ENCODE measurements around the gene NAV3.
A peak's percentile ranks its signal among the peaks of the same experiment; 100 is the strongest.

NAV3 gene

GRCh38 chr12:77845831-77846230 lies 15.1 kb downstream of the NAV3 start:
- no peak for DNase-seq

GRCh38 chr12:77847060-77847541 lies 16.4 kb downstream of the NAV3 start:
- DNase-seq, result no peak

- DNase-seq, result no peak
Measured at GRCh38 chr12:77847680-77848431, 17.2 kb downstream of the NAV3 start.

- DNase-seq, result no peak
Measured at GRCh38 chr12:77850129-77850528, 19.4 kb downstream of the NAV3 start.

- DNase-seq, result no peak
Measured at GRCh38 chr12:77850698-77851097, 20.0 kb downstream of the NAV3 start.

- DNase-seq, result no peak
Measured at GRCh38 chr12:77855548-77855947, 24.9 kb downstream of the NAV3 start.

GRCh38 chr12:77861317-77861716 lies 30.6 kb downstream of the NAV3 start:
- DNase-seq, result no peak

GRCh38 chr12:77865178-77865577 lies 34.5 kb downstream of the NAV3 start:
- DNase-seq, result no peak

GRCh38 chr12:77878901-77879300 lies 48.2 kb downstream of the NAV3 start:
- no peak for DNase-seq

GRCh38 chr12:77882709-77883108 lies 52.0 kb downstream of the NAV3 start:
- no peak for DNase-seq

- DNase-seq, result no peak
Measured at GRCh38 chr12:77888611-77889010, 57.9 kb downstream of the NAV3 start.

GRCh38 chr12:77891518-77892147 lies 60.9 kb downstream of the NAV3 start:
- DNase-seq, result no peak

GRCh38 chr12:77893918-77894317 lies 63.2 kb downstream of the NAV3 start:
- no peak for DNase-seq

GRCh38 chr12:77894556-77894955 lies 63.9 kb downstream of the NAV3 start:
- DNase-seq, result no peak

- DNase-seq, result no peak
Measured at GRCh38 chr12:77895699-77896098, 65.0 kb downstream of the NAV3 start.

GRCh38 chr12:77907936-77908335 lies 77.2 kb downstream of the NAV3 start:
- no peak for DNase-seq

- DNase-seq, result peak; percentile 31
Measured at GRCh38 chr12:77914081-77914488, 83.4 kb downstream of the NAV3 start.

- DNase-seq, result no peak
Measured at GRCh38 chr12:77915071-77915600, 84.4 kb downstream of the NAV3 start.

- DNase-seq, result no peak
Measured at GRCh38 chr12:77916276-77916675, 85.6 kb downstream of the NAV3 start.

- no peak for DNase-seq
Measured at GRCh38 chr12:77918046-77918445, 87.4 kb downstream of the NAV3 start.

GRCh38 chr12:77919450-77919849 lies 88.8 kb downstream of the NAV3 start:
- no peak for DNase-seq

- no peak for DNase-seq
Measured at GRCh38 chr12:77923882-77924281, 93.2 kb downstream of the NAV3 start.

GRCh38 chr12:77924703-77925102 lies 94.0 kb downstream of the NAV3 start:
- DNase-seq, result no peak

- DNase-seq, result peak; percentile 84
Measured at GRCh38 chr12:77925536-77926108, 94.9 kb downstream of the NAV3 start.
